RPMI7951 (cell line): Measurements from ENCODE around the gene MAGOHB. TPM values are rescaled to one million over a fixed set of nuclear protein-coding genes. Genes with fewer than 3 reads are reported as not detected.
"Not testable (repeated sequence)": the region's sequence is repeated elsewhere in the genome, so short reads cannot be mapped to it uniquely, and the experiment has no call there.

Experiments used
- DNase-seq: peaks from one replicate; pipeline ENCODE4 v3.0.0-alpha.2; 2012; ENCODE audit warnings: low read depth
- total RNA-seq: library from RNA; depleted of rRNA; stranded (reverse); fragments of >200 nt; shearing (Covaris generic); gene quantifications from 2 replicates; pipeline ENCODE4 v1.2.3, GENCODE V29; 2014; rRNA removed

MAGOHB gene
- 53.4 and 69.1 TPM in 2 replicates for total RNA-seq

- DNase-seq, result peak; percentile 93
These were observed at the start of gene MAGOHB for GRCh38 chr12:10613349-10614055. TSS of gene MAGOHB (minus strand) at chr12:10613609. CDS start at chr12:10613532, 77 bp downstream.

- peak; percentile 22 for DNase-seq
These were observed 47.9 kb upstream of the MAGOHB start for GRCh38 chr12:10661338-10661737.

- DNase-seq, result no peak
These were observed 40.6 kb upstream of the MAGOHB start for GRCh38 chr12:10654003-10654402.

- DNase-seq, result no peak
These were observed 38.8 kb upstream of the MAGOHB start for GRCh38 chr12:10652192-10652591.

- not testable (repeated sequence) for DNase-seq
These were observed 33.2 kb upstream of the MAGOHB start for GRCh38 chr12:10646576-10646975.

GRCh38 chr12:10645910-10646309 lies 32.5 kb upstream of the MAGOHB start:
- no peak for DNase-seq

- peak; percentile 57 for DNase-seq
These were observed 28.5 kb upstream of the MAGOHB start for GRCh38 chr12:10641735-10642500.

DNA sequence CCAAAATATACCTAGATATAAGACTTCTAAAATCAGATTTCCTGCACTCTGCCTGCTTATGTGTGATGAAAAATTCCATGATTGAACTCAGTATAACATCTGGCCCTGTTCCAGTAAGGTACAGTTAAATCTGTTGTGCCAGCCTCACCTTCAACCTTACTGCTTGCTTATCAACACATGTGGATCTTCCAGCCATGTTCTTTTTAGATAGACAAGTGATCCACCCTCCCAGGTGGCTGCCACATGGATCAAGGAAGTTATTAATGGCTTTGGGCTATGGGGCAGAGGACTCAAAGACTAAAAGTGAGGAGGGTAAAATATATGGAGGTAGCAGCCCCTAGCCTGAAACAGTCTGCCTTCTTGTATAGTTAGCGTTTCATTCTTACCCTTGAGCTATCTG lies 25.3 kb upstream of the MAGOHB start:
- no peak for DNase-seq

DNA sequence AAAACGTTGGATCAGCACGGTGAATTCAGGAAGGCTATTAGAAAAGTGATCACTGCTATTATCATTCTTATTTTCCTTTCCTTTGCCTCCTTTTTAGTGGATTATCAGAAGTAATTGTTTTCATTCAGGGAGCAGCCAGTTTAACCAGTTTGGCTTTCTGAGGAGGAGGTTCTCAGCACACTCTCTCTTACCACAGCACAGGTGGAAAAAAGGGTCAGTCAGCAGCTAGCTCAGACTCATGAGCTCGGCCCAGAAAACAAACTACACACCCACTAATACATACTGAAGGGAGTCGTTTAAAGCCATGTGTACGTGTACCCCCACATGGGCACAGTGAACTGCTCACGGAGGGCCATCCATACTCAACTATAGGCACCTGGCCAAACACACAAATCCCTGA lies 23.2 kb upstream of the MAGOHB start:
- DNase-seq, result no peak

GRCh38 chr12:10636124-10636523 lies 22.7 kb upstream of the MAGOHB start:
- no peak for DNase-seq

GRCh38 chr12:10635306-10635705 lies 21.9 kb upstream of the MAGOHB start:
- no peak for DNase-seq

- peak; percentile 87 for DNase-seq
These were observed 21.0 kb upstream of the MAGOHB start for GRCh38 chr12:10634427-10634826.

DNA sequence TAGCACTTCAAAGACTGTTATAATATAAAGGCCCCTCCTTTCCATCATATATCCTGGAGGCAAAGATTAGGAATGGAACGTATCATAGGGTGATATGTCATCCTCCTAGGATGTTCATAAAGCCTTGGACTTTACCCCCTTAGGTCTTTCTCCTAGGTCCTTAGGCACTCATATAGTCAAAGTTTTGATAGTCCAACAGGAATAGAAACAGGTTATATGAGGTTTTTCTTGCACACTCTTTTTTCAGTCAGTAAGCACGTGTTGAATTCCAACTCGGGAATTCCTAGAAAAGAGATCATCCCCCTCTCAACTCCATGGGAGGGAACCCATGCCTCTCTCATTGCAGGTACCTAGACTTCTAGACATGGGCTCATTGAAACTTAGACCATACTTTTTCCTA lies 20.1 kb upstream of the MAGOHB start:
- no peak for DNase-seq

DNA sequence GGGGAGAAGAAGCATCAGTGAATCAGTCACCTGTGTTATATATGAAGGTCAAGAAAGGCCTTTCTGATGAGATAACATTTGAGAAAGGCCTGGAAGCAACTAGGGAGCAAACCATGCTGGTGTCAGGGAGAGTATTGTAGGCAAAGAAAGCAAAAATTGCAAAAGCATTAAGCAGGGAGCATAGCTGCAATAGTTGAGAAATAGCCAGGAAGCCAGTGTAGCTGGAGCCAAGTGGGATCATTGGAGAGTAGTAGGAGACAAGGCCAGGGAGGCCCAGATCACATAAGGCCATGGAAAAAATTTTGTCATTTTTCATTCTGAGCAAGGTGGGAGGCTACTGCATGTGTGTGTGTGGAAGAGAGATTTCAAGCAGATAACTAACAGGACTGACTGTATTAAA lies 18.8 kb upstream of the MAGOHB start:
- DNase-seq, result no peak

GRCh38 chr12:10624605-10625004 lies 11.2 kb upstream of the MAGOHB start:
- no peak for DNase-seq

DNA sequence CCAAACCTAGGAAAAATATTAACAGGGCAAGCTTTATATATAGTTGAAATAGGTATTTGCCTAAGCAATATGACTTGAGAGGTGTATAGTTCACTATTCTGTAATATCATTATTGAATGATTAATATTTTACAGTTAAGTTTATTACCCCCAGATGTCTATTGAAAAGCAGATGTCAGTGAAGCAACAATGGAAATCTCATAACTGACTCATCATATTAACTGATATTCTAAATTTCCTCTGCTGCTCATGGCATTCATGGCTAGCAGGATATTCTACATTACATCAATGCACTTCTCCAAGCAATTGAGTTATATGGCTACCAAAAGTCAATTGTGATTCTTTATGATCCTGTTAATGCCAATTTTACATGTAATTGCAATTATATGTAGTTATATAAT lies 9.7 kb upstream of the MAGOHB start:
- DNase-seq, result no peak

GRCh38 chr12:10621278-10621677 lies 7.9 kb upstream of the MAGOHB start:
- DNase-seq, result no peak

GRCh38 chr12:10620078-10620779 lies 6.8 kb upstream of the MAGOHB start:
- no peak for DNase-seq

- DNase-seq, result peak; percentile 73
These were observed 5.1 kb upstream of the MAGOHB start for GRCh38 chr12:10618338-10618987.

GRCh38 chr12:10617863-10618262 lies 4.5 kb upstream of the MAGOHB start:
- peak; percentile 28 for DNase-seq

- peak; percentile 30 for DNase-seq
These were observed 2.1 kb upstream of the MAGOHB start for GRCh38 chr12:10615532-10615931.

DNA sequence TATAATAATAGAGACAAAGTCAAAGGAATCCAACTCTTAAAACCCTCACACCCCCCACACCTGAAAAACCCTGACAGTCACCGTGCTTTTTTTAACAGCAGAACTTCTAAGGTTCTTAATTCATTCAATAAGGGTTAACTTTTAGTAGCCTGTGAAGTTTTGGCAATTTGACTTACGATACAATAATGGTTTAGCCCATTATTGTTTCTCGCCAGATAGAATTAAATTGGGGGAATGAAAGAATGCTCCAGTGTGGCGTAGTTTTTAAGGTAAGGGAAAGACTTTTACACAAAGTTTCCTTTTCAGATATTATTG lies 604 bp upstream of the MAGOHB start:
- no peak for DNase-seq
